Activated CD4-positive, alpha-beta T cell treated with anti-CD3 and anti-CD28 coated beads, Interleukin-2, amount 50 U/mL, for 1 hour (primary cell): ENCODE measurements around the gene PLXNA2.

ENCODE experiments used
- DNase-seq: peaks from one replicate; pipeline ENCODE4 v3.0.0-alpha.2; 2020

Gene PLXNA2

DNA sequence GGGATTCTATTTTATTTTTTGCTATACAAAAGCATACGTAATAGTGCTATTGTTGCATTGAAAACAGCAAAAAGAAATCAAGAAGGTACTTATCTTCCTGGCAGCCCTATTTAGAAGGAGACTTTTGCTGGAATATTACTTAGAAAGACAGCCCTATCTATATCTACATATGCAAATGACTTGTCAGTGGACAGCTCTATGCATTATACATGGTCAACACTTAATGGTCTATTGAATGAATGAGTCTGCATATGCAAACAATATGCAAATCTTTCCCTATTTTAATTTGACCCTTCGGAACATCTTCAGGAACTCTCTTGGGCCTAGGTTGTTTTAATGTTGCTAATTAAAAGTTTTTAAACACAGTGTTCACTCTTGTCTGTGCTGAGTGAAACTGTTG is 110.8 kb downstream of the PLXNA2 start:
- no peak for DNase-seq

DNA sequence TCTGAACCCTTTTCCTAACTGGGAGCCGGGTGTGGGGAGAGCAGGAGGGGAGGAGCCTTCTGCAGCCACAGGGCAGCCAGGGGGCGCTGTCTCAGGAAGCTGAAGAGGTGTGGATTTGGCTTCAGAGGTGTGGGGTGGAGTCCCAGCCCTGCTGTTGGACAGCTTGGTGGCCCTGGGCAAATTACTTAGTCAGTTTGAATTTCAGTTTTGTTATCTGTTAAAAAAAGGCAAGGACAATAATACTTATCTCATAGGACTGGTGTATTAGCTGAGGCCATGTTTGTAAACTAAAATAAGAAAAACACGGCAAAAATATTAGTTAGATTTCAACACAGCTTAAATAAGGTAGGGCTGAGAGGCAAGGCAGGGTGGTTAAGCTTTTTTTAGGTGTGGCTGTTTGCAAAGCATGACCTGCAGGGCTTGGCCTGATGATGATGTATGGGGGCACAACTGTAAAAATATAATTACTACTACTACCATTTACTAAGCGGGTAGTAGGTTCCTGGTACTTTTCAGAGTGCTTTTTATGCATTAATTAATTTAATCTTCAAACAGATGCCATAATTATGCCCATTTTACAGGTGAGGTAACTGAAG is 111.8 kb downstream of the PLXNA2 start:
- peak; percentile 44 for DNase-seq

DNA sequence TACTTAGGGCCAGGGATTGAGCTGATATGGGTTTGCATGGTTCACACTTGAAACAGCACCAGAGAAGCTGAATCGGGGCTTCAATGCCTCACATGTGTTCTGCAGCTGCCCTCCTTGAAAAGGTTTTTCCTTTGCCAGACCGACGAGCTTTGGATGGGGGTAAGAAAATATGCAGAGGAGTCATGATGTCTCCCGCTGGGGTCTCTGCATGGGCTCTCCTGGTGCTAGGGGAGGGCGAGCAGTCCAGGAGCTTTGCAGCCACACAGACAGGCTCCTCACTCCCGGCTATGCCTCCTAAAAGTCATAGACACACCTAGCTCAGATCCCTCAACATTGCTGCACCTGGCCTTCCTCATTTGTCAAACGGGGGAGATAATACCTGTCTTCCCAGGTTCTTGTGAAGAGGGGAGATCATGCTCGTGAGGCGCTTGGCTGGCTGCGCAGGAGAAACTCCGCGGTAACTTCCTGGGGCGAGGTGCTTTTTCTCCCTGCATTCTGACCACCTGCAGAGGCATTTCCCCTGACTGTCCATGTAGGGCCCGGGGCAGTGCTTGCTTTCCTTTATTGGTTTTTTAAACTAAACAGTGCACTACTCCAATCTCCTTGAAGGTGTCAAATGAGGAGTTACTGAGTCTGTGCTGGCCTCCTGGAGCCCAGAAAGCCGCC is 112.4 kb downstream of the PLXNA2 start:
- DNase-seq, result no peak

DNA sequence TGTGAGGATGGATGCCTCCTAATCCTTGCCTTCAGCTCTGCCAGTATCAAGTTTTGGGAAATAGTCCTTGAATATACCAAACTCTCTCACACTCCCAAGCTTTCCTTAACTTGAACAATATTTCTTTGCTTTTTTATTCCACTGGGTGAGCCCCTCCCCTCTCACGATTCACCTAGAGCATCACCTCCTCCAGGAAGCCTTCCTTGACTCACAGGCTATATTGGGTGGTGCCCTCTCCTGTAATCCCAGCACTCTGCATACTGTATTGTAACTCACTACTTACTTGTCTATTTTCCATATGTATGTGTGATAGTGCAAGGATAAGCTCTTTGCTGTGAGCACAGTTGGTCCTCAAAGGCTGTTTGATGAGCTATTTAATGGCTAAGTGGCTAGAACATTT is 114.7 kb downstream of the PLXNA2 start:
- DNase-seq, result no peak

DNA sequence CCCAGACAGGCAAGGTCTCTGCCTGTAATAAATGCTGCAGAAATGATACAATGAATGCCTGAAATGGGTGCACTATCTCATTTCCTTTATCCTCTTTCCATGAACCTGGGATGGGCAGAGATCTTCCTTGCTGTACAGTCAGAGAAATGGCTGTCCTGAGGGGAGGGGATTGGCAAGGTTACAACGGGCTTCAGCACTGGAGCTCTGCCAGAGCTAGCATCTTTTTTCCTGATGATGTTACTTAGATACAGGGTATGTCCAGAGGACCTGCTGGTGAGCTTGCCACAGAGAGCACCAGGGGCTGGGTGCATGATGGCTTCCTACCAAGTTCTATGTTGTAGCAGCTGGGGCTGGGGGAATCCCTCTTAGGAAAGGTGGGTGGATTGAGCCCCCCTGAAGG is 115.1 kb downstream of the PLXNA2 start:
- no peak for DNase-seq

DNA sequence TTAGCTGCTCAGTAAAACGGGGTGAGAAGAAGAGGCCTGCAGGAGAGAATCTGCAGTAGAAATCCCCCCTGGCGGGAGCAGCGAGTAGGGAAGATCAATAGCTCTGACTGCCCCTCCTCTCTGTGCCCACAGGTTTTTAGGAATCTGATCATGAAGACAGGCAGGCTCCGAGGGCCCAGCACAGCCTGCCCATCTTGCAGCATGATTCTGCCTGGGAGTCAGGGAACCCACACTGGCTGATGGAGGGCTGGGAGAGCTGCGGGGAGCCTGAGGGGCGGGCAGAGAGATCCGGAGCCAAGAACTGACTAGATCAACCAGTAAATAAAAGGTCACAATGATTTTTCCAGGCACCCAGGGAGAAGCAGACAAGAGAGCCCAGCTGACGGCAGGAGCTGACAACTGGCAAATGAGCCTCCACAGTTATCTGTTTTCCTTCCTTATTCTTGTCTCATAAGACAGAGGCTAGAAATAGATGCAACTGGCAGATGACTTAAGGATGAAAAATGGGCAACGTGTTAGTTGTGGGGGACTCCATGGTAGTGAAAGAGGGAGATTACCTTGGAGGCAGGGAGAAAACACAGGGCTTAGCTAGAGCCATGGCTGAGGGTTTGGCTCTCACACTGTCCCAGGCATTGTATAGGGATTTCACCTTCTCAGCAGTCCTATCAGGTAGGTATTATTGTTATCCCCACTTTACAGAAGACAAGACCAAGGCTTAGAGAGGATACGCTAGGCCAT is 116.2 kb downstream of the PLXNA2 start:
- no peak for DNase-seq

DNA sequence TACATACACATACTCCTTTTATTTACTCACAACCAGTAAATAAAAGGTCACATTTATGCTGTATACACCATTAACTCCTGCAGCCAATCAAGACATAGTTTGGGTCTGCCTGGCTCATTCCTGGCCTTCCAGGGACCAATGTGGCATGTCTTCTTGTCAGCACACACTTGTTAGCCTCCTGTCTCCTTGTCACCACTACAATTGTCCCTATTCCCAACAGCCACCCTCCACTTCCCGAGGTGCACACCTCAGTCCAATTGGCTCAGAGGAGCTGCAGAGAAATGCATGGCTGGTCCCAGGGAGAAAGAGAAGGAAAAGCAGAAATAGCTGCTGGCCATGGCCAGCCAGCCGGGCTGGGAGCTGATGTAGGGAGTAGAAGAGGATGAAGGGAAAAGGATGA is 116.9 kb downstream of the PLXNA2 start:
- no peak for DNase-seq

DNA sequence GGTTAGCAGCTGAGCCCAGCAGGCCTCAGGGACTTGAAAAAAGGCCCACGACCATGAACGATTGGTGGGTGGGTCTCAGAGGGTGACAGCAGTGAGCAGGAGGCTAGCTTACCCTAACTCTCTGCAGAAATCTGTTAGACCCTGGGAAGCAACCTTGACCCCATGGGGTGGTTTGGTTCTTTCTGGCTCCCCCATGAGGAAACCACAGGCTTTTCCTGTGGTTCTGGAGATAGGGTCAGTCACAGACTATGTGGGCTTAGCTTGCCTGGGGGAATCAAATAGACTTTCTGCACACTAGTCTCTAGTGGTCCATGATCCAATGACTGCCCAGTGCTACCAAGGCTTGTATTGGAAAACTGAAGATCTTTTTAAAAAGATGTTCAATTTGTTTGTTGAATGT is 118.1 kb downstream of the PLXNA2 start:
- DNase-seq, result no peak

DNA sequence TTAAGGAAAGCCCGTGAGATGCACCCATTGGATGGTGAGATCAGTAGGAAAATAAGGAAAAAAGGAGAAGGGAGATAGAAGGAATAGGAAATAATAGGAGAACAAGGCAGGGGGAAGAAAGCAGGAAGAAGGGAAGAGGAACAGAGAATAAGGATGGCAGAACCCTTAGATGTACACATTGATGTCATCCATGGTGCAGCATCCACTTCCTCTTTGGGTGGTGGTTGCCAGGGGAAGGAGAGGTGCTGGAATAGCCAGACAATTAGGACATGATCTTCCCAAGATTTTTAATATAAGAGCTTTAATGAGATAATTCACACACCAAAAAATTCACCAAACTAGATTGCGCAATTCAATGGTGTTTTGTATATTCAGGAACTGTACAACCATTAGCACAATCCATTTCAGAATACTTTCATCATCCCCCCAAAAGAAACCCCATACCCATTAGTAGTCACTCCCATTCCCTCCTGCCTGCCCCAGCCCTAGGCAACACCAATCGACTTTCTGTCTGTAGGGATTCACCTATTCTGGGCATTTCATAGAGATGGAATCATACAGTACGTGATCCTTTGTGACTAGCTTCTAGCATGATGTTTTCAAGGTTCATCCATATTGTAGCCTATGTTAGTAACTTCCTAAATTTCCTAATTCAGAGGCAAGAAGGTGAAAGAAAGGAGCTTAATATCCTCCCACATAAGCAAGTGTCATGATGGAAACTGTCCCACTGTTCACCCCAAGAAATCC is 121.4 kb downstream of the PLXNA2 start:
- DNase-seq, result no peak

DNA sequence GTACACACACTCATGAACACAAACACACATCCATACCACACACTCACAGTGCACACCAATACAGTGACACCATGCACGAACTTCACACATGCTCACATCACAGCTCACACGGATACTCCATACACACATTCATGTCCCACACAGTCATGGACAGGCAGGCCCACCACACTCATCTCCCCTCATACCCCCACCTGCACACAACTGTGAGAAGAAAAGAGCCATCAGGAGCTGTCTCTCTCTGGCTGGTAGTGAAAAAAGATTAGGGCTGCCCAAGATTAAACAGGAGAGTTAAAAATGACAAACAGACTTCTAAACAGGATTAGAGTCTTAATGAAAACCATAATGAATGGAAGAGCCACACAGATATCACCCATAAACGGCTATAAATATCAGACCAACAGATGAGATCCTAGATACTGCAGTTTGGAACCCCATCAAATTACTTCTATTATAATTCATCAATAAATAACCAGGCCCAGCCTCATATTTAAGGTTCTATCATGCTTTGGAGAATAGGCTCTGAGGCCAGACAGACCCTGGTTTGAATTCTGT is 122.3 kb downstream of the PLXNA2 start:
- DNase-seq, result no peak

DNA sequence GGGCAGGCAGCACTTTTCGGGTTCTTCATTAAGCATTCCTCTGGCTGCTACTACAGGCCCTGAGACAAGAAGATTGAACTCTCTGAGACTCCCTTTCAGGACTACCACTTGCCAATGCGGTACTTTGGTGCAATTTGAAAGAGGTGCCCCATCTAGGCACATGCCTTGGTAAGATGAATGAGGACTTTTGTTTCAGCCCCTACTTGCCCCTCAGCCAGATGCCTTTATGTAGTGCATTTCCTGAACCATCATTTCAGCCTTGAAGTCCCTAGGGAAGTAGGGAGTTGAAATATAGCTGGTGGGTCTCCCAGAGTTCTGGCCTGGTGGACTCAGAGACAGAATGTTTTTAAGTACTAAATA is 123.8 kb downstream of the PLXNA2 start:
- no peak for DNase-seq

DNA sequence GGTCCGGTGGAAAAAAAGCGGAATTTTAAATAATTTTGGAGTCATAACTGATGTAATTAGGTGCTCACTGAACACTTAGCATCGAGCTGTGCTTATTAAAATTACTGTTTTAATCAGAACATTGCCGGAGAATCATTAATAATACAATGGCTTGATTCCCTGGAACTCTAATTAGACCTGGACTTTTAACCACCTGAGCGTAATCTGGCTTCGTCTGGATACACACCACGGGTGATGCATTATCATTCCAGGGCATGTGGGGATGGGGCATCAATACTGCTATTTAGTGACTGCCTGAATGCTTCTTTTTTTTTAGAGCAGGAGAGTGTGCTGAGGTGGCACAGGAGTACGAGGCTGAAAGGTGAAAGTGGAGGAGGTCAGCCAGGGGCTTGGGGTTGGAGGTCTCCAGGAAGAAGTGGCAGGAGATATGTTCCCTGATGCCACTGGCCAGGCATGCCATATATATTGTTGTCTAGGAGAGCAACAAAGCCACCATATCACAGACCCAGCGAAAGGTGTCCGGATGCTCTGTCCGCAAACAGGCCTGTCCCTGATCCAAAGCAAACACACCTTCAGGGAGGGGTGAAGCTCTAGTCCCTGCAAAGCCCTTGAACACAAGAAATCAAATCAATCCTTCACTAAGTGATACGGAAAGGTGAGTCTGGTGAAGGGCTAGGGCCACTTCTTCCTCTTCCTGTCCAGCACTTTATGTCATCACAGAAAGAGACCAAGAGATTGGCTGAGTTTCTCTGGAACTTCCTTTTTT is 125.2 kb downstream of the PLXNA2 start:
- DNase-seq, result no peak

DNA sequence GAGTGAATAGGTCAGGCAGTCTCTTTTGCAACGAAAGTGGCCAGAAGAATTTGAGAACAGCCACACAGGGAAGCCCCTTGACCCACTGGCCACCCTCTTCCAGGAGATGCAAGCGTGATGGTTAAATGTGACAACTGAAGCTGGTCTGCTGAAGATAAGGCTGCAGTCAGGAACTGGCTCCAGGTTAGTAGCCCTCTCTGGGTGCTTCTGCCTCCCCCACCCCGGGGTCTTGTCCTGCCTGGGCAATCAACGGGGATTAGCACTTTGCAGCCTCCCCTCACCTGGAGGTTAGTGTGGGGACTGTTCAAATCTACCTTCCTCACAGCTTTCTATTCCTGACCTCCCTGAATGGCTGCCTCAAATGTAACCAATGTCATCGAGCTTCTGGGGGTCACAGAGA is 125.9 kb downstream of the PLXNA2 start:
- DNase-seq, result no peak

DNA sequence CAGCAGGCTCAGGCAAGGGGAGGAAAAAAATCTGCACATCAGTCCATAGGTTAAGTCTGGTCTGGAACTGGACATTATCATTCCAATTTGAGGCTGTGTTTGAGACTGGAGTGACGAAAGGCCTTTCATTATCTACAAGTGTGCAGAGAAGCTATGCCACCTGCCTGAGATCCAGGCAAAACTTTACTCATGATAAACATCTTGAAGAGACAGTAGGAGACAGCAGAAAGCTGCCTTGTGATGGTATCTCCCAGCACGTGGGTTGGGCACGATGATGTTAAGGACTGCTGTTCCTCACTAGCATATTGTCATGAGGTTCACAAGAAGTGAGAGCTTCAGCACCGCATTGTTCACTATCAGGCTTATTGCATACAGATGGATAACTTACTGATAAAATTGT is 126.4 kb downstream of the PLXNA2 start:
- no peak for DNase-seq

DNA sequence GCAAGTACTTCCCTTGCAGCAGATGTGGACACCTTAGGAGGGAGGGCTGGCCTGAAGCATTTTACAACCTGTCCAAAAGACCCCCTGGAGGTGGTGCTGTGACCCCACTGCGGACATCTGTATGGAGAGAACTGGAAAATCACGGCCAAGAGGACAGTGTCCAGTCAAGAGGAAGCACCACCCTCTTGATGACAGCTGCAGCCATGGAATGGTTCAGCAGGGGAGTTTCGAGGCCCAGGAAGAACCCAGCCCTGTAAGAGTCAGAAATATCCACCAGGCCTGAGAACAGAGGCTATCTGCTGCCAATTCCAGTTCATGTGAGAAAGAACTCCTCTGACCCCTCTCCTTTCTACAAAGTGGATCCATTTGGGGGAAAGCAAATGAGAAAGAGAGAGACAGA is 126.8 kb downstream of the PLXNA2 start:
- no peak for DNase-seq

DNA sequence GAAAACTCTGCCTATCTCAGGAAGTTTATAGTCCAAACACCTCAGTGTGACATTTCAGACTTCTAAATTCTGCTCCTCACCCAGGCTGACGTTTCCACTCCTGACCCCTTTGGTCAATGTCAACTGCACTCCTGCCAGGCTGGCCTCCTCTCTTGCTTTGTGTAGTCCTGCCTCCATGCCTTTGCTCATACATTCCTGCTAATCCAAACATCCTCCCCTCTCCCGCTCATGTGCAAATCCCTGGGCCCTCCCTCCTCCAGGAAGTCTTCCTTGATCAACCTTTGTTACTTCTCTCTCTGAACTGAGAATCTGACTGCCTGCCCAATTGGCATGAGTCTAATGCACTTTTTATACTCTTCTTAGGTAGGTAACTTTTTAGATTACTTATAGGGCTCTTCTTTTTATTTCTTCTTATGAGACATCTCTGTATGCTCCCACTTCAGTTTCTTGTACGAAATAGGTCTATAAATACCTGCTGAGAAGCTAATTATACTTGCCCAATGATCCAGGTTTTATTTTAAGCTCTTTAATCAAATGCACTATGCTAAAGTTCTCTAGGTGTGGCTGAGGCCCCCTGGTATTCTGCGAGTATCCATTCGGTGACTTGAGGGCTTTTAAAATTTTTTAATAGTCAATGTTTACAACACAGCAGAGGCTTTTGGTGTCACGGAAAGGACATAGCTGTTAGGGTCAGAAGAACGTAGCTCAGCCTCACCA is 128.1 kb downstream of the PLXNA2 start:
- no peak for DNase-seq

DNA sequence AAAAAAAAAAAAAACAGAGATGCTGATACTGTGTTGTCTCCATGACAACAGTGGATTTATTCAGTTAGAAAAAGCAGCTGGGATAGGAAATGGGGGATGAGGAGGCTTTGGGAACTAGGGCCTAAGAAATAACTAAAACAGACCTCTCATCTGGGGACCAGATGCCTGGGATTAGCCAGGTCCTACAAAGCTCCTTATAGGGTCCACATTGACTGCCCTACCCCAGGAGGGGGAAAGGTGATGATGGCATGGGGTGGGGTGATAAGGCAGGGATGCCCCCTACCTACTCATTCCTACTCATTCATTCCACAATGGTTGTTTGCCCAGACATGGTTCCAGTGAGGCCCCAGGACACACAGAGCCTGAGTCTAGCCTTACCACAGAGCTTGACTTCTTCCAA is 131.2 kb downstream of the PLXNA2 start:
- DNase-seq, result no peak

DNA sequence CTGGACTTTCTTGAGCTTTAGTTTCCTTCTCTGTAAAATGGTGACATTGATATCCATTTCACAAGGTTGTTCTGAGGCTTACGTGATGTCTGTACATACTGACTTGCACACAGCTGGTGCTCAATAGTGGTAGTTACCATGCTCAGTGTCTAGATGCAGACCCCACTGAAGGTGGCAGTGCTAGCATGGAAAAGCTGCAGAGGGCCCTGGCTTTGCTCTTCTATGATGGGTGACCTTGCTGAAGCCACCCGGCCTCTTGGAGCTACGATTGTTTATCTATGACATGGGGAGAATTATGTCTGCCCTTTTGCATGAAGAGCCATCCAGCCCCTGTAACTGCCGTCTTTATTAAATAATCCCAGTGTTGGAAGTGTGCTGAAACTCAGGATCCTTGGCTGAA is 131.8 kb downstream of the PLXNA2 start:
- DNase-seq, result no peak

DNA sequence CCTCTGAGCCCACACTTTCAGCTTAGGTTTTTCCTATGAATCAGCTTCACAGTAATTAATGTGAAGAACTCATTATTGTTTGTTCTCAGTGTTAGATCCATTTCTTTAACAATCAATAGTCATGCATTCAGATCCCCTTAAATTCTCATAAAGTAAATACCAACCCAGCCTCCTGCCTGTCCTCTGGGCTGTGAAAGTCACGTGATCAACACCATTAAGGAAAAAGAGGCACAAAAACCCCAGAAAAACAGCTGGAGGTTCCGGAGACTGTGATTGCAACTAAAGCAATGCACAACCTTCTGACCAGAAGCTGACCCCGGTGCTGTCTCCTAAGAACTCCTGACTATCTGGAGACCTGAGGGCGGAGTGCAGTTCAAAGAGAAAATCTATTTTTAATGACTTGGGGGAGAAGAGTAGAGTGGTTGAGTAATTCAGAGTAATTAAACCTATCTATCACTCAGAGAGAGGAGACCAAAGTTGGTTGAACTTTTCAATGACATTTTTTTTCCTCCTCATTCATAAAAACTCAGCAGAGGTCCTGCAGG is 132.5 kb downstream of the PLXNA2 start:
- DNase-seq, result no peak

DNA sequence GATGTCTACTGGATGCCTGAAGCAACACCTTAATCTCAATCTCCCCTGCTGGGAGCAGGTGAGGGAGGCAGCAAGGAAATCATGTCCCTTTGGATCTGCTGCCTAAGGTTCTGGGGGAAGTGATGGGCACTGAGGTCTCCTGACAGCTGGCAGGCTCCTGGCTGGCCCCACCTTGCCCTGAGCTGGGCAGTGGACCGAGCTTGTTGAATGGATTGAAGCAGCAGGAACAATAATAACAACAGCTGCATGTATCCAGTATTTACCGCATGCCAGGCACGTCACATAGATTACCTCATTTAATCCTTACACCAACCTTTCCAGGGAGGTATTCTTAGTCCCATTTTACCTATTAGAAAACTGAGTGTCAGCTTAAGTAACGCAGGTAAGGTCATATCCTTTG is 133.9 kb downstream of the PLXNA2 start:
- DNase-seq, result no peak

DNA sequence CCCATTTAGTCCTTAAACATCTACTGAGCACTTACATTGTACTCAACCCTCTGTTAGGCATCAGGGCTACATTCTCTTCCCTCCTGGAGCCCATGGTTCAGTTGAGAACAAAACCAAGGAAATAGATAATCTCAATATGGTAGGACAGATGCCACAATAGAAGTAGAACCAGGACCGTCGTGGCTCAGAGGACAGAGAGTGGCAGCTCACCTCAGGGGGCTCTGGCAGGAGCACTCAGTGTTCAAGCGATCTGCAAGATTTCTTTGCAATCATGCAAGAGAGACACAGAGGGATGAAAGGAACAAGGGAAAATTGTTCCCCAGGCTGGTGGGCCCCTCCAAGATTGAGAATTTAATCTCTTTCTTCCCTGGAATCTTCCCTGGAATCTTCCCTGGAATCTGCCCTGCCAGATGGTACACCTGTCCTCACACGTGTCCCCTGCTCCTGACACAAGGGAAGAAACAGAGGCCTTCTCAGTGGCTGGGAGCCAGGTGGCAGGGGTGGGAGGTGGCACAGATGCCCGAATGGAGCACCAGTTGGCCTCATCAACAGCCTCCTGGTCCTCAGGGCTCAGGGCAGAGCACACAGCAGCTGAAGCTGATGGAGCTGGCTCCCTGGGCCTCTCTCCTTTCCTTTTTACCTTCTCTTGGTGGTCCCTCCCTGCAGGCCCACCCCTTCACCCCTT is 135.4 kb downstream of the PLXNA2 start:
- DNase-seq, result no peak
